PC-9 (cell line): ENCODE measurements around the gene SYNE1. TPM values are rescaled to one million over a fixed set of nuclear protein-coding genes. Genes with fewer than 3 reads are reported as not detected.
"Not testable (repeated sequence)": the region's sequence is repeated elsewhere in the genome, so short reads cannot be mapped to it uniquely, and the experiment has no call there.

Experiments used
- BruUV-seq: library from RNA; stranded (reverse); fragments of 400-500 nt; replicated peaks from 2 replicates; lab custom pipeline; 2021; lab: Mats Ljungman, UMichigan
- CTCF ChIA-PET: fragments of 300-600 bp; sonication (Branson Sonifier 250); formaldehyde crosslinking; loops from one replicate; lab custom pipeline; 2022; ENCODE audit warnings: antibody characterized with exemption; lab: Charles Lee
- POLR2A ChIA-PET: fragments of 300-600 bp; sonication (Branson Sonifier 250); formaldehyde crosslinking; loops from one replicate; lab custom pipeline; 2022; ENCODE audit warnings: antibody characterized with exemption; ENCODE audit not compliant: unreplicated experiment; lab: Charles Lee
- DNase-seq, 2 experiments: peaks; one replicate each; pipeline versions ENCODE4 v3.0.0 to v3.0.0-alpha.2; 2015 to 2022; ENCODE audit warnings: mixed read lengths in 1 of 2
- H2AFZ ChIP-seq: fragments of 200-600 bp; sonication (generic); 2 replicates; pipeline ENCODE4 v1.8.1; 2017; ENCODE audit warnings: antibody characterized with exemption
- H3F3A ChIP-seq: fragments of 200-600 bp; sonication (generic); 2 replicates; pipeline ENCODE4 v1.8.1; 2017; ENCODE audit warnings: antibody characterized with exemption, mild to moderate bottlenecking, low read depth; ENCODE audit not compliant: insufficient read depth
- H3K27ac ChIP-seq: fragments of 200-600 bp; sonication (generic); 2 replicates; pipeline ENCODE4 v1.6.1; 2016; ENCODE audit warnings: mixed run types
- H3K27me3 ChIP-seq: fragments of 200-600 bp; sonication (generic); 2 replicates; pipeline ENCODE4 v1.6.1; 2016; ENCODE audit warnings: low read depth, mixed run types; ENCODE audit not compliant: insufficient read depth
- H3K36me3 ChIP-seq: fragments of 200-600 bp; sonication (generic); 2 replicates; pipeline ENCODE4 v1.6.1; 2016; ENCODE audit warnings: low read depth, mixed run types
- H3K4me1 ChIP-seq: fragments of 200-600 bp; sonication (generic); replicated peaks from 2 replicates; pipeline ENCODE4 v1.6.1; 2016; ENCODE audit warnings: mixed run types; ENCODE audit not compliant: insufficient read depth
- H3K4me2 ChIP-seq: fragments of 200-600 bp; sonication (generic); 2 replicates; pipeline ENCODE4 v1.6.1; 2017; ENCODE audit warnings: mixed run types
- H3K4me3 ChIP-seq: fragments of 200-600 bp; sonication (generic); 2 replicates; pipeline ENCODE4 v1.6.1; 2016; ENCODE audit warnings: mixed run types
- H3K79me2 ChIP-seq: fragments of 200-600 bp; sonication (generic); 2 replicates; pipeline ENCODE4 v1.6.1; 2017; ENCODE audit warnings: low read depth, mixed run types
- H3K9me2 ChIP-seq: fragments of 200-600 bp; sonication (generic); 2 replicates; pipeline ENCODE4 v1.8.1; 2017; ENCODE audit warnings: mild to moderate bottlenecking; ENCODE audit not compliant: insufficient read depth
- H3K9me3 ChIP-seq: fragments of 200-600 bp; sonication (generic); 2 replicates; pipeline ENCODE4 v1.8.1; 2016; ENCODE audit warnings: low read depth; ENCODE audit not compliant: insufficient read depth
- H4K20me1 ChIP-seq: fragments of 200-600 bp; sonication (generic); 2 replicates; pipeline ENCODE4 v1.8.1; 2017; ENCODE audit not compliant: insufficient read depth
- CTCF ChIP-seq: fragments of 200-600 bp; sonication (generic); conservative IDR thresholded peaks from 2 replicates; pipeline ENCODE4 v1.6.1; 2017; ENCODE audit warnings: mixed run types, antibody characterized with exemption, mild to moderate bottlenecking, moderate library complexity
- EZH2 ChIP-seq: fragments of 200-600 bp; sonication (generic); IDR thresholded peaks from 2 replicates; pipeline ENCODE4 v1.8.0; 2017; ENCODE audit warnings: antibody characterized with exemption, low read depth
- intact Hi-C: fragments of 100-400 bp; cut with micrococcal nuclease; formaldehyde crosslinking; loops from one replicate; pipeline ENCODE4 v1.10.0; 2022; ENCODE audit not compliant: unreplicated experiment
- total RNA-seq: library from RNA; stranded (reverse); gene quantifications from 2 replicates; pipeline ENCODE4 v1.2.3, GENCODE V29; 2021

Gene SYNE1
- total RNA-seq, 1 experiment from 2014 or later: 13.4 TPM

GRCh38 chr6:152532556-152533422 lies 104.4 kb downstream of the SYNE1 start:
- no peak overlapping the region for H3K4me3 ChIP-seq
- TF ChIP-seq CTCF (no peak), EZH2 (no peak)
- no peaks in the 10 kb centered on the region for H3K79me2 ChIP-seq
- peaks cover 3% of the 10 kb centered on the region; the same call in 1 of the 2 replicates for H3F3A ChIP-seq
- peaks cover 11% of the 10 kb centered on the region for H3K4me1 ChIP-seq
- H2AFZ ChIP-seq: no peak overlapping the region
- H3K36me3 ChIP-seq: no peaks in the 10 kb centered on the region
- CTCF ChIA-PET: interaction anchor here (0.6 kb wide), 2 partner anchors 183 to 586 kb away, joined by 3 read pairs; no protein-coding TSS in a partner anchor
- intact Hi-C loops: no loop called here
- H3K9me2 ChIP-seq: no peaks in the 10 kb centered on the region
- no peaks in the 10 kb centered on the region for H4K20me1 ChIP-seq
- no peaks in the 10 kb centered on the region for H3K27me3 ChIP-seq
- H3K4me2 ChIP-seq: peak overlapping the region; percentile 21; the same call in 1 of the 2 replicates
- BruUV-seq: no TSS peak
- 0 out of 2 replicates have a peak overlapping the region, but pooled peaks have one; percentile 3 for H3K27ac ChIP-seq
- no peaks in the 10 kb centered on the region for H3K9me3 ChIP-seq
- POLR2A ChIA-PET: interaction anchor here (0.6 kb wide), 1 partner anchor 255 kb away, joined by 3 read pairs; no protein-coding TSS in a partner anchor
- peak in 1 of 2 experiments; percentile 0 for DNase-seq

GRCh38 chr6:152531659-152532058 lies 105.5 kb downstream of the SYNE1 start:
- Histone ChIP-seq H3F3A (peaks cover 3% of the 10 kb centered on the region; the same call in 1 of the 2 replicates), H3K79me2 (no peaks in the 10 kb centered on the region), H3K9me3 (no peaks in the 10 kb centered on the region), H2AFZ (no peak overlapping the region), H3K9me2 (no peaks in the 10 kb centered on the region), H3K4me1 (peaks cover 11% of the 10 kb centered on the region), H4K20me1 (no peaks in the 10 kb centered on the region), H3K4me2 (no peak overlapping the region), H3K4me3 (no peak overlapping the region), H3K27ac (no peak overlapping the region), H3K27me3 (no peaks in the 10 kb centered on the region), H3K36me3 (no peaks in the 10 kb centered on the region)
- POLR2A ChIA-PET: no interaction called here
- intact Hi-C loops: no loop called here
- DNase-seq: no peak
- no TSS peak for BruUV-seq
- CTCF ChIA-PET: no interaction called here
- no peak for TF ChIP-seq CTCF
- TF ChIP-seq EZH2: no peak

GRCh38 chr6:152529369-152529768 lies 107.8 kb downstream of the SYNE1 start:
- Histone ChIP-seq H3F3A (peaks cover 3% of the 10 kb centered on the region; the same call in 1 of the 2 replicates), H3K4me2 (no peak overlapping the region), H3K27me3 (no peaks in the 10 kb centered on the region), H3K9me3 (no peaks in the 10 kb centered on the region), H3K36me3 (no peaks in the 10 kb centered on the region), H4K20me1 (no peaks in the 10 kb centered on the region), H3K79me2 (no peaks in the 10 kb centered on the region), H2AFZ (no peak overlapping the region), H3K27ac (no peak overlapping the region), H3K4me1 (peaks cover 11% of the 10 kb centered on the region), H3K9me2 (peaks cover 3% of the 10 kb centered on the region; the same call in 1 of the 2 replicates), H3K4me3 (no peak overlapping the region)
- POLR2A ChIA-PET: no interaction called here
- TF ChIP-seq CTCF (no peak), EZH2 (no peak)
- no TSS peak for BruUV-seq
- DNase-seq: no peak
- CTCF ChIA-PET: no interaction called here
- intact Hi-C loops: no loop called here

GRCh38 chr6:152514120-152514519 lies 123.0 kb downstream of the SYNE1 start:
- H3F3A ChIP-seq, H2AFZ ChIP-seq, BruUV-seq, H3K4me1 ChIP-seq, H3K79me2 ChIP-seq, H3K27ac ChIP-seq, H3K4me3 ChIP-seq, H3K9me3 ChIP-seq, H3K27me3 ChIP-seq, H3K4me2 ChIP-seq, H3K9me2 ChIP-seq, CTCF ChIA-PET, DNase-seq, H4K20me1 ChIP-seq, H3K36me3 ChIP-seq, intact Hi-C loops: not testable (repeated sequence)
- POLR2A ChIA-PET: interaction anchor here (0.7 kb wide), 1 partner anchor 67 kb away, joined by 3 read pairs; no protein-coding TSS in a partner anchor
